PFSK-1 (cell line): Measurements from ENCODE around the gene RNF151.

Experiments used
- FOXP2 ChIP-seq: optimal IDR thresholded peaks from 2 replicates; pipeline ENCODE3; 2011; ENCODE audit warnings: borderline replicate concordance, control low read depth, inconsistent platforms; ENCODE audit not compliant: insufficient read depth; ENCODE audit errors: extremely low read length, extremely low read depth
- POLR2AphosphoS5 ChIP-seq: IDR thresholded peaks from 2 replicates; pipeline ENCODE4 v1.6.1; 2012; ENCODE audit warnings: low read depth, mild to moderate bottlenecking, control low read depth, low read length, moderate library complexity
- SIN3A ChIP-seq: IDR thresholded peaks from 2 replicates; pipeline ENCODE4 v1.6.1; 2012; ENCODE audit warnings: mild to moderate bottlenecking, low read length, moderate library complexity, borderline replicate concordance; ENCODE audit not compliant: insufficient read depth
- TAF1 ChIP-seq: IDR thresholded peaks from 2 replicates; pipeline ENCODE4 v1.6.1; 2012; ENCODE audit warnings: low read length, control low read depth, borderline replicate concordance; ENCODE audit not compliant: insufficient read depth
- TF ChIP-seq, protein P1 (sequence below), 2 experiments: IDR thresholded peaks; 2 replicates each; pipeline versions ENCODE4 v1.6.1 to v1.8.0; 2011 to 2012; ENCODE audit warnings: low read depth in 2 of 2, low read length in 2 of 2, control low read depth in 1 of 2, inconsistent platforms in 1 of 2, mild to moderate bottlenecking in 1 of 2, moderate library complexity in 1 of 2; ENCODE audit not compliant: insufficient read depth in 1 of 2

DNA sequence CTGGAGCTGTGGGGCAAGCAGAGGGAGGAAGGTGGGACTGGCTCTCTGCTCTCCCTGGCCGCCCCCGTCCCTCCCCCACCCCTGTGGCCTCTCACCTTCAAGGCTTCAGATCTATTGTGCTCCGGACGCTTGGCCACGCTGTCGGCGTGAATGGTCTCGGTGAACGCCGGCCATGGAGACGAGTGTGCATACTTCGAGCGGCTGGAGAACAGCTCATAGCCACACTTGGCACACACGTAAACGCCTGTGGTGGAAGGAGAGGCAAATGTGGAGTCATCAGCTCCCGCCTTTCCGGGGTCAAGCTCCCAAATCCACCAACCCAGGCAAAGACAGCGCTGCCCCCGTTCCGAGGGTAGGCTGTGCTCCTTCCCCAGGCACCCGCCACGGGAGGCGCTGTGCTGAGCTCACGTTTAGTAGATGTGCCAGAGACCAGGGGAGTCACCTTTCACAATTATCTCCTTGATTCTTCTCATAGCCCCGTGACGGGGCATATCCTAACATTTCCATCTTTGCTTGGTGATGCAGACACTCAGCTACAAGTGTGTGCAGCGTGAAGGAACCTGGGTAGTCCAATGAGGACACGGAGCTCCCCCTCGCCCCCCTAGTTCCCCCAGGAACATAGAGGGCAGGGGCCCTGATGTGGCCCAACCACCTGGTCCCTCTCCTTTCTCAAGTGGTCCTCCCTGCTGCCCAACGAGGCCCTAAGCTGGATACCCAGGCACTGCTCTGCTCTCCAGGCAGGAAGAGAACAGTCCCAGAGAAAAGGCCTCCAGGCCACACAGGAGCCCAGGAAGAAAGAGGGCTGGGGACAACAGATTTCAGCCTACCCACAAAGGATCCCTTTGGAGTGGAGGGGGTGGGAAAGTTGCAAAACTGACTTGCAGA lies 25.3 kb upstream of the RNF151 start:
- TF ChIP-seq POLR2AphosphoS5 (no peak), SIN3A (no peak), TAF1 (no peak), FOXP2 (no peak)
- TF ChIP-seq, protein P1, sequence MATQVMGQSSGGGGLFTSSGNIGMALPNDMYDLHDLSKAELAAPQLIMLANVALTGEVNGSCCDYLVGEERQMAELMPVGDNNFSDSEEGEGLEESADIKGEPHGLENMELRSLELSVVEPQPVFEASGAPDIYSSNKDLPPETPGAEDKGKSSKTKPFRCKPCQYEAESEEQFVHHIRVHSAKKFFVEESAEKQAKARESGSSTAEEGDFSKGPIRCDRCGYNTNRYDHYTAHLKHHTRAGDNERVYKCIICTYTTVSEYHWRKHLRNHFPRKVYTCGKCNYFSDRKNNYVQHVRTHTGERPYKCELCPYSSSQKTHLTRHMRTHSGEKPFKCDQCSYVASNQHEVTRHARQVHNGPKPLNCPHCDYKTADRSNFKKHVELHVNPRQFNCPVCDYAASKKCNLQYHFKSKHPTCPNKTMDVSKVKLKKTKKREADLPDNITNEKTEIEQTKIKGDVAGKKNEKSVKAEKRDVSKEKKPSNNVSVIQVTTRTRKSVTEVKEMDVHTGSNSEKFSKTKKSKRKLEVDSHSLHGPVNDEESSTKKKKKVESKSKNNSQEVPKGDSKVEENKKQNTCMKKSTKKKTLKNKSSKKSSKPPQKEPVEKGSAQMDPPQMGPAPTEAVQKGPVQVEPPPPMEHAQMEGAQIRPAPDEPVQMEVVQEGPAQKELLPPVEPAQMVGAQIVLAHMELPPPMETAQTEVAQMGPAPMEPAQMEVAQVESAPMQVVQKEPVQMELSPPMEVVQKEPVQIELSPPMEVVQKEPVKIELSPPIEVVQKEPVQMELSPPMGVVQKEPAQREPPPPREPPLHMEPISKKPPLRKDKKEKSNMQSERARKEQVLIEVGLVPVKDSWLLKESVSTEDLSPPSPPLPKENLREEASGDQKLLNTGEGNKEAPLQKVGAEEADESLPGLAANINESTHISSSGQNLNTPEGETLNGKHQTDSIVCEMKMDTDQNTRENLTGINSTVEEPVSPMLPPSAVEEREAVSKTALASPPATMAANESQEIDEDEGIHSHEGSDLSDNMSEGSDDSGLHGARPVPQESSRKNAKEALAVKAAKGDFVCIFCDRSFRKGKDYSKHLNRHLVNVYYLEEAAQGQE (IDR thresholded peaks at IDR 0.05; ENCODE audit: insufficient read depth in 1 of 2, low read depth in 2 of 2, low read length in 2 of 2), result no peak
